AG04449 (cell line): ENCODE data around the gene TET2.

Source experiments
- CTCF ChIA-PET: fragments of 350-600 bp; formaldehyde crosslinking; extraction: SDS; loops from one replicate; lab custom pipeline; 2021; ENCODE audit warnings: antibody characterized with exemption; lab: Yijun Ruan, JAX
- POLR2A ChIA-PET: fragments of 400-600, 350-600 bp; formaldehyde crosslinking; extraction: SDS; loops from one replicate; lab custom pipeline; 2020; ENCODE audit warnings: antibody characterized with exemption, inconsistent platforms; lab: Yijun Ruan, JAX
- DNase-seq: peaks from one replicate; pipeline ENCODE4 v3.0.0-alpha.2; 2010; ENCODE audit warnings: low read depth, low spot score
- H3K4me3 ChIP-seq: 2 replicates; pipeline ENCODE4 v1.5.1; 2011; ENCODE audit warnings: low read depth, mild to moderate bottlenecking, control low read depth, low read length
- CTCF ChIP-seq: IDR thresholded peaks from one replicate; pipeline ENCODE4 v1.5.1; 2011; ENCODE audit warnings: mild to moderate bottlenecking, moderate library complexity, low read length, control low read depth, inconsistent platforms; ENCODE audit not compliant: insufficient read depth; ENCODE audit errors: missing control alignments

Gene TET2

DNA sequence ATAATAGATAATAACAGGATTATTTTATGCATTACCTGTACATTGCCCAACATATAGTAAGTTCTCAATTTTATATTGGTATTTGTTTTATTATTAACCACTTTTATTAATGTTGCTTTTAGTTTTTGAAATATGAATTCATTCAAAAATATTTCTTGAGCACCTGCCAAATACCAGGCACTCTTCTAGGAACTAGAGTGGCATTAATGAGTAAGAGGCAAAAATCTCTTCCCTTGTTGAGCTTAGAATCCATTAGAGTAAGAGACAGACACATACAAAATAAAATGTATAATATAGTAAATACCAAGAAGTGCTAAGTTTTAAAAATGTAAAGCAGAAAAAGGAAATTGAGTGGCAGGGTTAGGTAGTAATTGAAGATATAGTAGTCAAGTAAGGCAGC is 45.8 kb downstream of the TET2 start:
- POLR2A ChIA-PET, result no interaction called here
- CTCF ChIA-PET, result no interaction called here
- H3K4me3 ChIP-seq, result no peak overlapping the region
- DNase-seq, result no peak
- no peak for TF ChIP-seq CTCF

GRCh38 chr4:105192910-105193309 is 46.2 kb downstream of the TET2 start:
- TF ChIP-seq CTCF, result no peak
- POLR2A ChIA-PET, result no interaction called here
- CTCF ChIA-PET, result no interaction called here

DNA sequence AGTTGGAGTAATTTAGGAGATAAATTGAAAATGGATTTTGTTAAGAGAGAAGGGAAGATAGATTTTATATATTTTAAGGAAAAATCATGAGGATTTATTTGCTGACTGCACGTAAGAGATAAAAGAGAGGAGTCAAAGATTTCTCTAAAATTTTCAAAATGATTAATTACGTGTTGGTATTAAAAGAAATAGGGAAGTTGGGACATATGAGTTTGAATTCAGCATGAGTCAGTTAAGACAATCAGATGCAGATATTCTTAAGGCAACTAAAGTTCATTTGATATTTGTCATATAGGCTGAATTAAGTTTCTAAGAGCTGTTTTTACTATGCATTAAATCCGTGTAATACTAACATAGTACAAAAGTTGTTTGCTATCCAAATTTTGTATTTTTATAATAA is 46.9 kb downstream of the TET2 start:
- H3K4me3 ChIP-seq, result no peak overlapping the region
- no peak for TF ChIP-seq CTCF
- CTCF ChIA-PET, result interaction anchor here (1.2 kb wide), 1 partner anchor 11 kb away, joined by 3 read pairs; no protein-coding TSS in a partner anchor
- no peak for DNase-seq
- POLR2A ChIA-PET, result no interaction called here

More at GRCh38 chr4:105192910-105193309, 46.2 kb downstream of the TET2 start:
- no peak for DNase-seq
- no peak overlapping the region for H3K4me3 ChIP-seq

DNA sequence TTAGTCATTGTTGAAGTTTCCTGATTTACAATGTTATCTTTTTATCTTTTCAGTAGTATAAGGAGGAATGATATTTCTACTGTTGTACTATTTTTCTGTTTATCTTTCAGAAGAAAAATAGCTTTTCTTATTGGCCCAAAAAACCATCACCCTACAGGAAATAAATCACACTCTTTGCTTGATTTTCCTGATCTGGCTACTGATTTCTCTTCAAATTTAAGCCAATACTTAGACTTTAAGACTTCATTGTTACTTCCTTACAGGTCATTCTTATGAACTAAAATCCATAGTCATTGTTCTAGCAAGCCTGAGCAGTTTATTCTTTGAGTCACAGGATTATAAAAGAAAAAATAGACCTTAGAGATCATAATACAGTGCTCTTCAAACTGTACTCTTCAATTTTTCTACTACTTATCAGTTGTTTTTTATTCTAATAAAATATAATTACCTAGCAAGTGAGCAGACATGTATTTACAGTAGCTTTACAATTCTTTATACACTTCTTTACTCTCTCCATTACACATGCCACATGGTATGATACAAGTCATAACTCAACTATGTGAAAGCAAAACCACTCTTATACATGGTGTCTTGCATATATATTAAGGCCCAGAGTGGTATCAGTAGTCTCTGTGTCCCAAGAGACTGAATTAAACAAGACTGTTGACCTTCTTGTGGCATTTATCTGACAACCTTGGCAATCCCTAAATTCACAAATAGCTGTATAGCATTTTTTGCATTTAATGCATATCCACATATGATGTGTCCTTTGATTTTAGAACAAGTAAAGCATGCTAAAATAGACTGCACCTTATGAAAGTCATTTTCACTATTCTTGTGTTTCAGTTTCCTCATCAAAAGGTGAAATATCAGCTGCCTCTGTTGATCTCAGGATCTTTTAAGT is 47.9 kb downstream of the TET2 start:
- ChIA-PET POLR2A (interaction anchor here (0.9 kb wide), 1 partner anchor 278 kb away, joined by 3 read pairs; no protein-coding TSS in a partner anchor), CTCF (interaction anchor here (0.9 to 1.2 kb wide), 2 partner anchors 12 to 54 kb away, joined by 3 read pairs; no protein-coding TSS in a partner anchor)
- no peak for DNase-seq
- no peak overlapping the region for H3K4me3 ChIP-seq
- TF ChIP-seq CTCF, result no peak

DNA sequence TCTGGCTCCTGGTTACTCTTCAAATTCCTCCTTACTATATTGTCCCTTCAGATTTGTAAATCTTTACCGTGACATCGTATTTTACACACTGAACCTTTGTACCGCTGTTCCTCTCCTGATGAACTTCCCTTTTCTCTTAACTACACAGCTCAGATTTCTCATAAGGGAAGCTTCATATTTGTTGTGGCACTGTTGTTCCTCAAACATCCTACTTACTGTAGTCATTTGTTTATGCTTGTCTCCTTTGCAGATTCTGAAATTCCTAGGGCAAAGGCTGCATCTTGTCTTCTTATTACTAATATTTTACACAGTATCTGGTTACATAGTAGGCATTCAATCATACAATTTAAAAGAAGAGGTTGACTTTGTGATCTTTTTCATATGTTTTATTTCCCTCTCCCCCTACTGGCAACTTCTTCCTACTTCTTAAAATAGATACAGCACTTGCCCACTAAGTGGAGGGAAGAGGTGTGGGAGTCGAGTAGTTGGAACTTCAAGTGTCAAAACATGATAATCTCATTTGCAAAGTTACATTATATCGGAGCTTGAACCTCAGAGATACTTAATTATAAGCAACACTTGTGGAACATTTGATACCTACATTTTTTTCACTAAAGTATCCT is 50.0 kb downstream of the TET2 start:
- no peak overlapping the region for H3K4me3 ChIP-seq
- TF ChIP-seq CTCF, result peak; percentile 23
- ChIA-PET POLR2A (no interaction called here), CTCF (interaction anchor here (1.0 to 1.7 kb wide), 7 partner anchors 10 to 277 kb away, joined by 3 to 4 read pairs (median 3); partner anchors contain the start of gene PPA2)
- DNase-seq, result no peak

DNA sequence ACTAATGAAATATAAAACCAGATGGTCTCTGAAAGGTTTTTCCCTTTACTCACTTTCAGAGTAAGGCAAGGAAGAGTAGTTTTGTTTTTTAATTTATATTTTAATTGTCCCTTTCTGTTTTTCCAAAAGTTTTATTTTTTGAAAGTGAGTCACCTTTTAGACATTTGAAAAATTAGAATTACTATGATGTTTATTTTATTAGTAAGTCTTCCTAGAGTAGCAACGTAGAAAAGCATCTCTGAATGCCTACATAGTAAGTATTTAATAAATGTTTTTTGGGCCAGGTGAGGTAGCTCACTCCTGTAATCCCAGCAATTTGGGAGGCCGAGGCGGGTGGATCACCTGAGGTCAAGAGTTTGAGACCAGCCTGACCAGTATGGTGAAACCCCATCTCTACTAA is 51.1 kb downstream of the TET2 start:
- no peak for DNase-seq

More for the DNA sequence above, 51.1 kb downstream of the TET2 start:
- H3K4me3 ChIP-seq, result no peak overlapping the region
- ChIA-PET POLR2A (no interaction called here), CTCF (interaction anchor here (0.7 to 1.7 kb wide), 4 partner anchors 18 to 276 kb away, joined by 3 to 4 read pairs (median 3); partner anchors contain the start of gene PPA2)
- TF ChIP-seq CTCF, result no peak
